ENCODE results near the gene ADAP1.

ADAP1 gene

GRCh38 chr7:988963-989529, 34.6 kb upstream of the ADAP1 start:
- no peak for DNase-seq (ENCODE audit: low read depth, low spot score)

- no peak for DNase-seq (ENCODE audit: low read depth, low spot score)
These were observed 34.0 kb upstream of the ADAP1 start for GRCh38 chr7:988426-988911.

DNA sequence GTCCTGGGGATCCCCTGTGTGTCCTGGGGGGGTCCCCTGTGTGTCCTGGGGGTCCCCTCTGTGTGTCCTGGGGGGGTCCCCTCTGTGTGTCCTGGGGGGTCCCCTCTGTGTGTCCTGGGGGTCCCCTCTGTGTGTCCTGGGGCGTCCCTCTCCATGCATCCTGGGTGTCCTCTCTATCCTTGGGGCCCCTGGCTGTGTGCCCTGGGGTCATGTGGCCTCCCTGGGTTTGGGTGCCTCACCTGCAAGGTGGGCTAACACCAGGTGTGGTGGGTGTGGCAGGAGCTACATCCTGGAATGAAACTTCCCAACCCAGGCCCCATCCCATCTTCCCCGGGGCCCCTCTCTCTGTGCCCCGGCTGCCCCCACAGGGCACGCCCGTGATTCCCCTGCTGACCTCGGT, 33.4 kb upstream of the ADAP1 start:
- DNase-seq (ENCODE audit: low read depth, low spot score): no peak

GRCh38 chr7:986766-987751, 32.6 kb upstream of the ADAP1 start:
- no peak for DNase-seq (ENCODE audit: low read depth, low spot score)

DNA sequence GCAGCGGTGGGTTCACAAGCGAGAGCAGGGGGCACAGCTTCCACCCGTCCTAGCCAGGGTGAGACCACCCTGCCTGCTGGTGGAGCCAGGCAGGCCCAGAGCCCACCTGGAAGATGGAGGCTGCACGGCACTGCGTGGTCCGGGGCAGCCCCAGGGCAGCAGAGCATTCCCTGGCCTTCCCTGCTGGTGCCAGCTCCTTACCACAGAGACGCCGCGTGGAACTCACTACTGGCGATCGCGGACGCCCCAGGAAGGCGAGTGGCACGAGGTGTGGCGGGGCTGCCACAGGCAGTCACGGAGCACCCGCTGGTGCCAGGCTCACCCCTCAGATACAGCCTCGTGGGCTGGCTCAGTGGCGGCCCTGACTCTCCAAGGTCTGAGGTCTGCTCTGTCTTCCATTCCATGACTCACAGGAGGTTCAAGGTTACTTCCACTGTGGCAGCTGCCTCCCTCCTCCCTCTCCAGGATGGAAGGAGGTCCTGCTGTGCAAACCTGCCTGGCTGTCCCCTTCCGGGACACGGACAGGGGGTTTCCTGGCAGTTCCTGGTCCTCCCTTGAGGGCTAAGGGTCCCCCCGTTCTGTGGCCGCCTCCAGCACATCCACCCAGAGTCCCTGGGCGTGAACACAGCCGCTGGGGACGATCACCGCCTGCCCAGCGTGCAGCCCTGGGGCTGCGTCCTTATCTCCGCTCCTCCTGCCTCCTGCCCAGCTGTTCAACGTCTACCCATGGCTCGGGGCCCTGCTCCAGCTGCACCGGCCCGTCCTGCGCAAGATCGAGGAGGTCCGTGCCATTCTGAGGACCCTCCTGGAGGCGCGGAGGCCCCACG, 31.6 kb upstream of the ADAP1 start:
- no peak for DNase-seq (ENCODE audit: low read depth, low spot score)

GRCh38 chr7:985127-985416, 30.6 kb upstream of the ADAP1 start:
- DNase-seq (ENCODE audit: low read depth, low spot score): no peak

DNA sequence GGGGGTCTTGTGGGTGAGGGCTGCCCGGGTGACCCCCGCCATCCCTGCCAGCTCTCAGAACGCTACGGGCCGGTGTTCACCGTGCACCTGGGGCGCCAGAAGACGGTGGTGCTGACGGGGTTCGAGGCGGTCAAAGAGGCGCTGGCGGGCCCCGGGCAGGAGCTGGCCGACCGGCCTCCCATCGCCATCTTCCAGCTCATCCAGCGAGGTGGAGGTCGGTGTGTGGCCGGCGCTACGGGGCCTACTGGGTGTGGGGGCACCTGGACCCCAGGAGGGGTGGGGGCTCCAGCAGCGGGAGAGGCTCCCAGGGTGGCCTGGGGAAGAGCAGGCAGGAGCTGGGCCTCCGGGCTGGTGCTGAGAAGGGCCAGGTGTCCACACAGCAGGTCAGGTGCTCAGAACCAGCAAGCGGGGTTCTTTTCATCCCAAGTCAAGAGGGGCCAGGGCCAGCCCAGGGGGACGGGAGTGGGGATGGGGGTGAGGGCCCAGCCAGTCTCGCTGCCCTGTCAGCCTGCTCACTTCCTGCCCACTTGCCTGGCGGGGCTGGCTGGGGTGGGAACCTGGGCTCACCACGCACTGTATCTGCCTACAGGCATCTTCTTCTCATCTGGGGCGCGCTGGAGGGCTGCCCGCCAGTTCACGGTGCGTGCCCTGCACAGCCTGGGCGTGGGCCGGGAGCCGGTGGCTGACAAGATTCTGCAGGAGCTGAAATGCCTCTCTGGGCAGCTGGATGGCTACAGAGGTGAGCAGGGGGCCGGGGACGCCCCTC, 30.1 kb upstream of the ADAP1 start:
- DNase-seq (ENCODE audit: low read depth, low spot score): no peak

DNA sequence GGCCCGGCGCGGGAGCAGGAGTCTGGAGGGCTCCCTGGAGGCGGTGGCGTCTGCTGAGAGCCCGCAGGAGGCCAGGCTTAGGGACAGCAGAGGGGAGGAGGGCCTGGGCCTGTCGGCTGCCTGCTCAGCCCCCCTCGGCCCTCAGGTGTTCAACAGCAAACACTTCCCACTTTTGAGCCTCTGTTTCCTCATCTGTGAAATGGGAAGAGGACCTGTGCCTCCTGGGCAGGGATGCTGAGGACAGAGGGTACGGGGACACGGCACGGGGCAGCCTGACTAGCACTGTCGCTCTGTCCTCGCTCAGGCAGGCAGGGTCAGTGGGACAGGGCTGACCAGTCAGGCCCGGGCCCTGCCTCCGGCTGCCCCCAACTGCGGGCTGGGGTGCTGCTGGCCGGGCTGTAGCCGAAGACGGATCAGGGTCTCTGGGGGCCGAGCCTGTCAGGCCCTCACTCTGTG, 29.2 kb upstream of the ADAP1 start:
- DNase-seq (ENCODE audit: low read depth, low spot score): no peak

GRCh38 chr7:983004-983615, 28.6 kb upstream of the ADAP1 start, which contains the start of gene CYP2W1:
CYP2W1 (plus strand) TSS chr7:983181; CDS start chr7:983212, 31 bp downstream.
- DNase-seq (ENCODE audit: low read depth, low spot score): no peak

GRCh38 chr7:982511-983003, 28.1 kb upstream of the ADAP1 start:
- no peak for DNase-seq (ENCODE audit: low read depth, low spot score)

- no peak for DNase-seq (ENCODE audit: low read depth, low spot score)
These were observed 27.5 kb upstream of the ADAP1 start for GRCh38 chr7:981793-982510.

- DNase-seq (ENCODE audit: low read depth, low spot score): no peak
These were observed 25.5 kb upstream of the ADAP1 start for GRCh38 chr7:979886-980571.

GRCh38 chr7:979151-979550, 24.7 kb upstream of the ADAP1 start:
- no peak for DNase-seq (ENCODE audit: low read depth, low spot score)

- no peak for DNase-seq (ENCODE audit: low read depth, low spot score)
These were observed 24.1 kb upstream of the ADAP1 start for GRCh38 chr7:978416-979091.

GRCh38 chr7:978049-978346, 23.5 kb upstream of the ADAP1 start:
- DNase-seq (ENCODE audit: low read depth, low spot score): no peak

- no peak for DNase-seq (ENCODE audit: low read depth, low spot score)
These were observed 23.0 kb upstream of the ADAP1 start for GRCh38 chr7:977326-978048.

DNA sequence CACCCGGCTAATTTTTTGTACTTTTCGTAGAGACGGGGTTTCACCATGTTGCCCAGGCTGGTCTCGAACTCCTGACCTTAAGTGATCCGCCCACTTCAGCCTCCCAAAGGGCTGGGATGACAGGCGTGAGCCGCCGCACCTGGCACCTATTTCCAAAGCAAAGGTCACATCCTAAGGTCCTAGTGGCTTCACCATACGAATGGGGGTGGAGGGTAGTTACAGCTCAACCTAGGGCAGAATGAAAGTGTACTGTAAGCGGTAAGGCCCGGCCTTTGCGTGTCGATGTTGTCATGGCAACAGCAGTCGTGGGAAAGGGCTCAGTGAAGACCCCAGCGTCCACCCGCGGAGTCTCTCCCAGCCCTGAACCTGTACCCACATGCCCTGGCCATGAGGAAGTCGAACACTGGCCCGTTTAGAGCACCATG, 22.4 kb upstream of the ADAP1 start:
- no peak for DNase-seq (ENCODE audit: low read depth, low spot score)

GRCh38 chr7:975702-976473, 21.4 kb upstream of the ADAP1 start:
- no peak for DNase-seq (ENCODE audit: low read depth, low spot score)
